MV-4-11 (cell line): ENCODE results near the gene METTL15.
"Not testable (repeated sequence)": the region's sequence is repeated elsewhere in the genome, so short reads cannot be mapped to it uniquely, and the experiment has no call there.

ENCODE experiments used
- DNase-seq: peaks from one replicate; lab custom pipeline; 2025; lab: John Stamatoyannopoulos, UW

The METTL15 gene

GRCh38 chr11:28296426-28296825 is 188.2 kb downstream of the METTL15 start:
- DNase-seq: no peak

- DNase-seq: no peak
Measured at GRCh38 chr11:28298209-28298608, 190.0 kb downstream of the METTL15 start.

- no peak for DNase-seq
Measured at GRCh38 chr11:28303477-28304191, 195.4 kb downstream of the METTL15 start.

GRCh38 chr11:28315440-28315839 is 207.3 kb downstream of the METTL15 start:
- DNase-seq: no peak

GRCh38 chr11:28318871-28319270 is 210.7 kb downstream of the METTL15 start:
- no peak for DNase-seq

- DNase-seq: no peak
Measured at GRCh38 chr11:28323621-28324020, 215.4 kb downstream of the METTL15 start.

GRCh38 chr11:28332393-28332792 is 224.2 kb downstream of the METTL15 start:
- peak; percentile 52 for DNase-seq

GRCh38 chr11:28337701-28338100 is 229.5 kb downstream of the METTL15 start:
- no peak for DNase-seq

GRCh38 chr11:28338371-28338770 is 230.2 kb downstream of the METTL15 start:
- no peak for DNase-seq

- no peak for DNase-seq
Measured at GRCh38 chr11:28339488-28339887, 231.3 kb downstream of the METTL15 start.

GRCh38 chr11:28342716-28343115 is 234.5 kb downstream of the METTL15 start:
- DNase-seq: no peak

GRCh38 chr11:28343304-28344233 is 235.4 kb downstream of the METTL15 start:
- DNase-seq: peak; percentile 53

- DNase-seq: no peak
Measured at GRCh38 chr11:28346209-28346608, 238.0 kb downstream of the METTL15 start.

GRCh38 chr11:28346721-28347120 is 238.5 kb downstream of the METTL15 start:
- no peak for DNase-seq

GRCh38 chr11:28347371-28347770 is 239.2 kb downstream of the METTL15 start:
- no peak for DNase-seq

- no peak for DNase-seq
Measured at GRCh38 chr11:28350216-28350615, 242.0 kb downstream of the METTL15 start.

- DNase-seq: no peak
Measured at GRCh38 chr11:28353991-28354390, 245.8 kb downstream of the METTL15 start.

GRCh38 chr11:28366549-28367346 is 258.6 kb downstream of the METTL15 start:
- no peak for DNase-seq

- DNase-seq: not testable (repeated sequence)
Measured at GRCh38 chr11:28378095-28378494, 269.9 kb downstream of the METTL15 start.
